SIG-M5 treated with dmso at 0.1 percent for 504 hours (cell line): ENCODE measurements around the gene PGAP2.
A peak's percentile ranks its signal among the peaks of the same experiment; 100 is the strongest.
"Not testable (repeated sequence)": the region's sequence is repeated elsewhere in the genome, so short reads cannot be mapped to it uniquely, and the experiment has no call there.

ENCODE experiments used
- DNase-seq: peaks from one replicate; lab custom pipeline; 2025; ENCODE audit not compliant: unreplicated experiment; lab: John Stamatoyannopoulos, UW

The PGAP2 gene

GRCh38 chr11:3803726-3804495 is 4.4 kb upstream of the PGAP2 start:
- no peak for DNase-seq

DNA sequence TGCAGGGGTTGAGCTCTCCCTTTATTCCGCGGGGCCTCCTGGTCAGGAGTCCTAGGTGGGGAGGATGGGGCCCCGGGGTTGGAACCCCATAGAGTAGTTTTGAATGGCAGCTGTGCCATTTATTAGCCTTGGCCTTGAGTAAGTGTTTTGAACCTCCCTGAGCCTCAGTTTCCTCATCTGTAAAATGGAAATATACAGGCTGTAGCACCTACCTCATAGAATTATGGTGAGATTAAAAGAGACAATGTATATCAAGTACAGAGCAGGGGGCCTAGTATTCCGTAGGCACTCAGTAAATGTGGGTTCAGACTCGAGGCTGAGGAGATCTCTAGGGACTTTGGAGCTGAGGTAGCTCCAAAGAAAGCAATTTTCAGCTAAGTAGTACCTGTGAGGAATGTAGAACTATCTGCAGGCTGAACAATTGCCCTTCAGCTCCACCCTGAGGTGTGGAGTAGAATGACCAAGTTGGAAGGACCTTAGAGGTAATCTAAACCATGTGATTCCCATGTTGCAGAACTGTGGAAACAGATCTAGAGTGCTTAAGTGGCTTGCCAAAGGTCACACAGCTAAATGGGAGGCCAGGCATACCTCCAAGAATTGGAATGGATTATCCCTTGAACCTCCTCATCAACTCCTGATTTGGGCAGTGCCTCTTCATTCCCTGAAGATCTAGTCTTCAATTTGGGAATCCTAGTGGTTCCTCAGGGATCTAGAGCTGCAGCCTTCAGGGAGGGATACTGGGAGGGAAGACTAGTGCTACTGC is 682 bp downstream of the PGAP2 start:
- peak; percentile 64 for DNase-seq

GRCh38 chr11:3809624-3809928 is 1.2 kb downstream of the PGAP2 start:
- no peak for DNase-seq

- no peak for DNase-seq
Observed at GRCh38 chr11:3810446-3810845, 2.1 kb downstream of the PGAP2 start.

GRCh38 chr11:3810951-3811350 is 2.6 kb downstream of the PGAP2 start:
- DNase-seq: no peak

- DNase-seq: not testable (repeated sequence)
Observed at GRCh38 chr11:3814832-3815231, 6.5 kb downstream of the PGAP2 start.

DNA sequence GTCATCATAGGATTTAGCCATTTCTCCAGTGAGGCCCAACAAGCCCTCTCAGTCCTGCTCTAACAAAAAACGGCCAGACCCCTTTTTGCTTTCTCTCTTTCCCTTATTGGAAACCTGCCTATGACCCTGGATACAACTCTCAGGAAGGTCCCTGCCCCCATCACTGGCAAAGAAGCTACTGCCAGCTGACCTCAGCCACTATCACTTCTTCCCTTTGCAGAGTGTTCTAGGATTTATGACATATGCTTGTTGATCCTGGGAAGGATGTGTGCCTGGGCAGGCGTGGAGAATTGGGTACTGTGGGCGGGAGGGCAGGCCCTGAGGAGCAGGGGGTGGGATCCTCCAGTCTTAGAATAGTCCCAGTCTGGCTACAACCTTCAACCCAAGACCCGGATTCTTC is 7.5 kb downstream of the PGAP2 start:
- no peak for DNase-seq

GRCh38 chr11:3816673-3817072 is 8.3 kb downstream of the PGAP2 start:
- no peak for DNase-seq

DNA sequence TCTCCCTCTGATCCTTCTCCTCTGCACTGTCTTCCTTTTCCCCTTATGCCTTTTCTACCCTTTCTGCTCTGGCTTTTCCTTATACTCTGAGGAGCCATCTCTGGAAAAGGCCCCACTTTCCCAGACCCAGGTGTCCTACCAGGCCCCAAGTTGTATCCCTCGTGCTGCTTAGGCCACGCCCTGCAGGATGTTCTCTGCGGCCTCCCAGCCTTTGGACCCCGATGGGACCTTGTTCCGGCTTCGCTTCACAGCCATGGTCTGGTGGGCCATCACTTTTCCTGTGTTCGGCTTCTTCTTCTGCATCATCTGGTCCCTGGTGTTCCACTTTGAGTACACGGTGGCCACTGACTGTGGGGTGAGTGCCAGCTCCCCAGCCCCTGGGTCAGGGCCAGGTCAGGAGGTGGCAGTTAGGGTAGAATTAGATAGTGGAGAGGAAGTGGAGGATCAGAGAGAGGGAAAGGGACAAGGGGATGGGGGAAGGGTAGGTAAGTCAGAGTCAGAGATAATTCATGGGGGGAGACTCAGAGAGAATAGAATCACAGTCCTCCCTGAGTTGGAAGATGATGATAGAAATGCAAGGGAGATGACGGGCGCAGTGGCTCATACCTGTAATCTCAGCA is 8.9 kb downstream of the PGAP2 start:
- no peak for DNase-seq

DNA sequence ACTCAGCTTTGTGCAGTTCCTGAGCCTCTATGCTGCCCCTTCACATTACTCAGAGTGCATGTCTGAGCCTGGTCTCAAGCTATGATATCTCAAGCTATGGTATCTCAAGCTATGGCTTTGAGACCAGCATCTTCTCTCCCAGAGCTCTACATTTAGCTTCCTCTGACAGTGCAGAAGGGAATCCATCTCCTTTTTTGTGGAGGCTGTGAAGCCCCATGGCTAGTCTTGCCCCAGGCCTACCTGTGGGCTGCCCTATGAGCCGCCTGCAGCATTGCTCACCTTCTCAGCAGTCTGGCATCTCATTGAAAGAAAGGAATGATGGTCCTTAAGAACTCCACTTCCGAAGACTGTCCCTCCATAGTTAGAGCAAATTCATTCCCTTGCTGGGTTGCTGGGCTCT is 12.6 kb downstream of the PGAP2 start:
- DNase-seq: no peak

DNA sequence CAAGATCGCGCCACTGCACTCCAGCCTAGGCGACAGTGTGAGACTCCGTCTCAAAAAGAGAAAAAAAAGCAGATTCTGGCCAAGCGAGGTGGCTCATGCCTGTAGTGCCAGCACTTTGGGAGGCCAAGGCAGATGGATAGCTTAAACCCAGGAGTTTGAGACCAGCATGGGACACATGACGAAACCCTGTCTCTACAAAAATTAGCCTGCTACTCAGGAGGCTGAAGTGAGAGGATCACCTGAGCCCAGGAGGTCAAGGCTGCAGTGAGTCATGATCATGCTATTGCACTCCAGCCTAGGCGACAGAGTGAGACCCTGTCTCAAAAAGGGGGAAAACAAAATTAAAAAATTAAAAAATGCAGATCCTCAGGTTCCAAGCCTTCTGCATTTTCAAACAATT is 14.0 kb downstream of the PGAP2 start:
- DNase-seq: no peak

GRCh38 chr11:3823303-3823702 is 14.9 kb downstream of the PGAP2 start:
- DNase-seq: no peak

DNA sequence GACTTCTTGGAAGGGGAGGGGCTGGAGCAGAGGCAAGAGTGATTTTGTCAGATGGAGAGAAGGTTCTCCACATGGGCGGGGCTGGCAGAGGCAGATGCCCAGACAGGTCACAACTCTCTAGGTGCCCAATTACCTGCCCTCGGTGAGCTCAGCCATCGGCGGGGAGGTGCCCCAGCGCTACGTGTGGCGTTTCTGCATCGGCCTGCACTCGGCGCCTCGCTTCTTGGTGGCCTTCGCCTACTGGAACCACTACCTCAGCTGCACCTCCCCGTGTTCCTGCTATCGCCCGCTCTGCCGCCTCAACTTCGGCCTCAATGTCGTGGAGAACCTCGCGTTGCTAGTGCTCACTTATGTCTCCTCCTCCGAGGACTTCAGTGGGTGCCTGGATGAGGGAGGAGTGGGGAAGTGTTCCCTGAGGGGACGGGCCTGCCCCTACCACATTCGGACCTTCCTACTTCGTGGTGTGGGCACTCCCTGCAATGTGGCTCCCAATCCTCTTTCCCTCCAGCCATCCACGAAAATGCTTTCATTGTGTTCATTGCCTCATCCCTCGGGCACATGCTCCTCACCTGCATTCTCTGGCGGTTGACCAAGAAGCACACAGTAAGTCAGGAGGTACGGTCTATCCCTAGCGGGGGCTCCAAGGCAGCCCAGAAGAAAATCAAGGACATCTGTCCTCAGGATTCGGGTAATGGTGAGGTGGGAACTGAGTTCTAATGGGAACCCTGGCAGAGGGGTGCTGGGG is 15.6 kb downstream of the PGAP2 start:
- DNase-seq: no peak

DNA sequence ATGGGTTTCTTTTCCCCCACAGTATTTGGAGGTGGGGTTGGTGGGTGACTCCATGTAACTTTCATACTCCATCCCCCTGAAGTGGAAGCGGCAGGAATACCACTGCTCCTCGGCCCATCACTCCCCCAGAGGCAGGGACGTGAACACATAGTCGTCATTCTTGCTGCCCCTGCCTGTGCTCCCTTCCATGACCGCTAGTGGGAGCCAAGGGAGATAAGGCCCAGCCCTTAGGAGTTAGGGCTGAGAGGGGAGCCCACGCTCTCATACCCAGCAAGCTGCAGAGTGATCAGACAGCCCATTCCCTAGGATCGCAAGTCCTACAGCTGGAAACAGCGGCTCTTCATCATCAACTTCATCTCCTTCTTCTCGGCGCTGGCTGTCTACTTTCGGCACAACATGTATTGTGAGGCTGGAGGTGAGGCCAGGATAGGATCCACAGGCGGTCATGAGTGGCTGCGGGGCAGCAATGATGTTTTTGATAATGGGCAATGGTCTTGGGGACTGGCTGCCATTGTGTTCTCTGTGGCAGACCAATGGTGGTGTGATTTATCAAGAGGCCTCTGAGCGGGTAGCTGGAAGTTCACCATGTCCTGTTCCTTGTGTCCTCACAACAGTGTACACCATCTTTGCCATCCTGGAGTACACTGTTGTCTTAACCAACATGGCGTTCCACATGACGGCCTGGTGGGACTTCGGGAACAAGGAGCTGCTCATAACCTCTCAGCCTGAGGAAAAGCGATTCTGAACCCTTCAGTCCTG is 16.5 kb downstream of the PGAP2 start:
- peak; percentile 77 for DNase-seq

GRCh38 chr11:3825473-3826154 is 17.3 kb downstream of the PGAP2 start:
- no peak for DNase-seq

- no peak for DNase-seq
Observed at GRCh38 chr11:3826721-3827120, 18.4 kb downstream of the PGAP2 start.

DNA sequence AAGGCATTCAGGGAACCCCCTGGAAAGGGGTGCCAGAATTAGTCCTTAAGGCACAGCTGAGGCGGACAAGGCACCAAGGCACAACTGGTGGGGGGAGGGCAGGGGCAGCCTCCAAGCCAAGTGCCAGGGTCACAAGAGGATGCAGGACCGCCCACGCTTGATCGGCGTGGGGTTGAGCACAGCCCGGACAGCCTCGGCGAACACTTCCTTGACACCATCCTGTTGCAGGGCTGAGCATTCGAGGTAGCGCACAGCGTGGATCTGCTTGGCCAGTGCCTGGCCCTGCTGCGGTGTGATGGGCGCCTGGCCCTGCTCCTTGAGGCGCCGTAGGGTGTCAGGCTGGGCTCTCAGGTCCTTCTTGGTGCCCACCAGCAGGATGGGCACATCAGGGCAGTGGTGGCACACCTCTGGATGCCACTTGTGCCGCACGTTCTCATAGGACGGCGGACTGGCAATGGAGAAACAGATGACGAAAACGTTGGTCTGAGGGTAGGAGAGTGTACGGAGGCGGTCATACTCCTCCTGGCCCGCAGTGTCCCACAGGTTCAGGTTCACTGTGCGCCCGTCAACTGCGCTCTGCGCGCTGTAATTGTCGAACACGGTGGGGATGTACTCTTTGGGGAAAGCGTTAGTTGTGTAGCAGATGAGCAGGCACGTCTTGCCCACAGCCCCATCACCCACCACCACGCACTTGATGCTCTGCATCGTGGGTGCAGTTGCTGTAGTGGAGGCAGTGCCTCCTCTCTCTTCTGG is 19.2 kb downstream of the PGAP2 start:
- no peak for DNase-seq

DNA sequence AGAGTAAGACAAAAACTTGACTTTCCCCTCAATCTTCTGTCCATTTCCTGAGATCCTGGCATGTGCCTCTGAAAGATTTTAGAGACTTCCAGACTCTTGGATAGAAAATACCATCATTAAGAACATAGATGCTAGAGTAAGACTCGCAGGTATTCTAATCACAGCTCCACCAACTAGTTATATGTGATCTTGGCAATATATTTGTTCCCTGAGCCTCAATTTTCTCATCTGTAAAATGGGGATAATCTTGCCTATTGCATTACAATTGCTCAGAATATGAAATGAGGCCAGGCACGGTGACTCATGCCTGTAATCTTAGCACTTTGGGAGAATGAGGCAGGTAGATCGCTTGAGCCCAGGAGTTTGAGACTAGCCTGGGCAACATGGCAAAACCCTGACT is 21.7 kb downstream of the PGAP2 start:
- no peak for DNase-seq

GRCh38 chr11:3830730-3831129 is 22.4 kb downstream of the PGAP2 start:
- no peak for DNase-seq
